T47D (cell line): ENCODE data around the gene OR11H7.
"Not testable (repeated sequence)": the region's sequence is repeated elsewhere in the genome, so short reads cannot be mapped to it uniquely, and the experiment has no call there.

Experiments used
- DNase-seq, 2 experiments: peaks; one replicate each; pipeline versions ENCODE4 v3.0.0 to v3.0.0-alpha.2; 2011 to 2012; ENCODE audit warnings: low read depth in 1 of 2, low spot score in 1 of 2
- JUND ChIP-seq: IDR thresholded peaks from 2 replicates; pipeline ENCODE4 v1.6.1; 2012; ENCODE audit warnings: low read depth
- in situ Hi-C: cut with HindIII; loops from 2 replicates; pipeline ENCODE4 v1.10.0; 2016; ENCODE audit warnings: low sequenced_read_pairs, low pct_unique_long_range_greater_than_20kb

Gene OR11H7

GRCh38 chr14:20228681-20229080 is at the start of gene OR11H7:
Gene OR11H7, plus strand, starts transcription at chr14:20228981.
- no peak for TF ChIP-seq JUND
- DNase-seq, result no peak
- in situ Hi-C loops, result no loop called here

GRCh38 chr14:20179218-20179617 is 49.6 kb upstream of the OR11H7 start:
- in situ Hi-C loops, result no loop called here
- DNase-seq, result no peak

GRCh38 chr14:20179880-20180279 is 48.9 kb upstream of the OR11H7 start:
- TF ChIP-seq JUND, result no peak

More at GRCh38 chr14:20179218-20179617, 49.6 kb upstream of the OR11H7 start:
- TF ChIP-seq JUND, result no peak

DNA sequence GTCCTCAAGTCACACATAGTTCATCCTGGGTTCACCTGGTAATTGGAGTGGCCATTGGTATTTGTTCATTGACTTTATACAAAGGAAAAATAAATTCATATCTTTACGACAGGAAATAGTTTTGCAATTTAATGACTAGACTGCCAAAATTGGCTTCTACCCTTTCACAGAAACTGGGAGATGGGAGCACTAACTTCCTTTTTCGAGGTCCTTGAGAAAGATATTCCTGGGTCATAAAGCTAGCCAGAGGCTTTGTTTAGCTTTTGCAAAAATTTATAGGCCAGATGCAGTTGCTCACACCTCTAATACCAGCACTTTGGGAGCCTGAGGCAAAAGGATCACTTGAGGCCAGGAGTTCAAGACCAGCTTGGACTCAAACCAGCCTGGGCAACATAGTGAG is 48.3 kb upstream of the OR11H7 start:
- TF ChIP-seq JUND, result no peak
- in situ Hi-C loops, result no loop called here
- no peak for DNase-seq

More at GRCh38 chr14:20179880-20180279, 48.9 kb upstream of the OR11H7 start:
- in situ Hi-C loops, result no loop called here
- no peak for DNase-seq

GRCh38 chr14:20184181-20184580 is 44.6 kb upstream of the OR11H7 start:
- no peak for DNase-seq
- in situ Hi-C loops, result no loop called here
- no peak for TF ChIP-seq JUND

GRCh38 chr14:20190596-20190995 is 38.2 kb upstream of the OR11H7 start, which contains the start of gene OR11G2:
Gene OR11G2, plus strand, starts transcription at chr14:20190896. Its CDS starts 6,542 bp downstream, at chr14:20197438.
- in situ Hi-C loops, result no loop called here
- TF ChIP-seq JUND, result no peak

GRCh38 chr14:20191396-20191795 is 37.4 kb upstream of the OR11H7 start:
- no peak for TF ChIP-seq JUND
- peak in 1 of 2 experiments; percentile 25 for DNase-seq
- in situ Hi-C loops, result no loop called here

More at GRCh38 chr14:20190596-20190995, 38.2 kb upstream of the OR11H7 start, which contains the start of gene OR11G2:
- DNase-seq, result no peak

GRCh38 chr14:20194101-20194500 is 34.7 kb upstream of the OR11H7 start:
- no peak for TF ChIP-seq JUND

DNA sequence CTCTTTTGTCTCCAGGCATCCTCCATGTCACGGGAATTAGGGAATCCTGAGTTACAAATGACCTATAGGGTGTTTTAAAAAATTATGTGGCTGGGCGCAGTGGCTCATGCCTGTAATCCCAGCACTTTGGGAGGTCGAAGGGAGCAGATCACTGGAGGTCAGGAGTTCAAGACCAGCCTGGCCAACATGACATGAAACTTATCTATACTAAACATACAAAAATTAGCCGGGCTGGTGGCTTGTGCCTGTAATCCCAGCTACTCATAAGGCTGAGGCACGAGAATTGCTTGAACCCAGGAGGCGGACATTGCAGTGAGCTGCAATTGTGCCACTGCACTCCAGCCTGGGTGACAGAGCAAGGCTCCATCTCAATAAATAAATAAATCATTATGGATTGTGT is 33.6 kb upstream of the OR11H7 start:
- in situ Hi-C loops, DNase-seq: not testable (repeated sequence)

More at GRCh38 chr14:20194101-20194500, 34.7 kb upstream of the OR11H7 start:
- in situ Hi-C loops, result no loop called here
- no peak for DNase-seq

DNA sequence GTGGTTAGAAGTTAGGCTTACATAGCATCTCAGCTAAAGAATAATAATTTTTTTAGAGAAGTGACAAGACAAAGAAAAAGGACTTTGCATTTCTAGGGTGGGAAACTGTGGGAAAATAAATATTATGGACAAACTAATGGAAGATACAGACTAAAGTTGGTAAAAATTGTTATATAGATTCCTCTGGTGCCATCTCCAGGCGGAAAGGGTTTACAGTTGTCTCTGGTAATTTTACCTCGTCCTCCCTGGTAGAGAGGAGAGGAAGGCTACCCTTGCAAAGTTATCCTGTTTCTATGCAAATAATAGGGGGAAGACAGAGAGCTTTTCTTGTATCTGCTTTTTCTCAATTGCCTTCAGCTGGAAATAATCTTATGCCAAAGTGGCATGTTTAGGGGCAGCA is 32.9 kb upstream of the OR11H7 start:
- no peak for DNase-seq
- in situ Hi-C loops, result no loop called here

GRCh38 chr14:20197459-20197858 is 31.3 kb upstream of the OR11H7 start:
- TF ChIP-seq JUND, result no peak
- in situ Hi-C loops, result no loop called here
- no peak for DNase-seq

More for the DNA sequence above, 32.9 kb upstream of the OR11H7 start:
- TF ChIP-seq JUND, result no peak

- no peak for TF ChIP-seq JUND
- in situ Hi-C loops, result no loop called here
Observed at GRCh38 chr14:20198991-20199390, 29.8 kb upstream of the OR11H7 start.

GRCh38 chr14:20204721-20205120 is 24.1 kb upstream of the OR11H7 start:
- no peak for DNase-seq
- TF ChIP-seq JUND, result no peak
- in situ Hi-C loops, result no loop called here

More at GRCh38 chr14:20198991-20199390, 29.8 kb upstream of the OR11H7 start:
- no peak for DNase-seq

GRCh38 chr14:20209595-20209994 is 19.2 kb upstream of the OR11H7 start:
- no peak for DNase-seq
- in situ Hi-C loops, result no loop called here
- TF ChIP-seq JUND, result no peak

- DNase-seq, in situ Hi-C loops: not testable (repeated sequence)
Observed at GRCh38 chr14:20212406-20212805, 16.4 kb upstream of the OR11H7 start.
